GM19328 (cell line): ENCODE measurements around the gene FYB1.

Source experiments
- ATAC-seq: cut with Tn5 transposase; IDR thresholded peaks from one replicate; pipeline ENCODE4 v1.9.1; 2021; ENCODE audit warnings: mild to moderate bottlenecking, moderate library complexity; ENCODE audit not compliant: unreplicated experiment

FYB1 gene

DNA sequence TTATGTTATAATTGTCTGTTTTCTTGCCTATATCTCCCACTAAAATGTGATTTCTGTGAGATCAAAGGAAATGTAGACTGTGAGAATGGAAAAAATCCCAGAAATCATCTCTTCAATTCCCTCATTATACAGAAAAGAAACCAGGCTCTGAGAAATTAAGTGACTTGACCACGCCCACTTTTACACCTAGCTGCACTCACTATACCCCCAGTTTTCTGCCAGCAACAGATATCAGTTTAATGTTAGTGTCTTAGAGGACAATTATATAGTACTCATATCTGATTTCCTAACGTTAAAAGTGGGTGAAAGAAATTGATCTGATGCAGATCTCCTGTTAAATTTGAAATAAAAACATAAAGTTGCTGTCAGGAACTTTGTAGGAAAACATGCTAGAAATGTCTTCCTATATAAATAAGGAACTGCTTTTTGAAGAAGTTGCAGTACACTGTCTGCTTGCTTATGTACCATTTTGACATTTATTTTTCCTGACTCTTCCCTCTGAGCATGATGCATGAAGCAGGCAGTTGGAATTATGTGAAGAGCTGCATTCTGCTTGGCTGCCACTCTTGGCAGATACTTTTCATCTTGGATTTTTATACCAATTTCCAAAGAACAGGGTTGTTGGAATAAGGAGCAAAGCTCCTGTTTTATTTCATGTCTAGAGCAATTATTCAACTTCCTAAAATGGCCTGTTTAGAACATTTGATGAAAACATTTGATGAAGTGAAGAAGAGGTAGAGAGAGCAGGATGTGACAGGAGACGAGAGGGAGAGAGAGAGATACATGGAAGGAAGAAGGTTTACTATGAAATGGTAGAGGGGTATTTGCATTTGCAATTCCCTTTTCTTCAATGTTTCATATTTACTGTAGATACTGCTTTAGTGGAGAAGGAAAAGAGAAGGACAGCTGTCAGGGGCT is 87.9 kb downstream of the FYB1 start:
- ATAC-seq: no peak

DNA sequence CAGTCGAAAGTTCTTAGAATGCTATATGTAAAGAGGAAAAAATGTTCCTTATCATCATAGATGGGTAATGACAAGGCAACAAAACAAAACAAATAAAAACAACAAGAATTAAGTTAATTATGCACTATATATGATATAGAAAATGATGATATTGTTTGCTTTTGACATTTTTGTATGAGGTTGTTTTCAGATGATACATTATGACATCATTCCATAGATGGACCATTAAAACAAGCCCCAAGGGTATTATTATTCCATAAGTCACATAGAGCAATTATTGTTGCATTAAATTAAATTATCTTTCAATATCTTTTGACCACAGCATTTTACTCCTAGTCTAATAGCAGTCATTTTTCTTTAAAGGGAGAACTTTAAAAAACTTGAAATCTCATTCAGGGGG is 88.6 kb downstream of the FYB1 start:
- no peak for ATAC-seq

DNA sequence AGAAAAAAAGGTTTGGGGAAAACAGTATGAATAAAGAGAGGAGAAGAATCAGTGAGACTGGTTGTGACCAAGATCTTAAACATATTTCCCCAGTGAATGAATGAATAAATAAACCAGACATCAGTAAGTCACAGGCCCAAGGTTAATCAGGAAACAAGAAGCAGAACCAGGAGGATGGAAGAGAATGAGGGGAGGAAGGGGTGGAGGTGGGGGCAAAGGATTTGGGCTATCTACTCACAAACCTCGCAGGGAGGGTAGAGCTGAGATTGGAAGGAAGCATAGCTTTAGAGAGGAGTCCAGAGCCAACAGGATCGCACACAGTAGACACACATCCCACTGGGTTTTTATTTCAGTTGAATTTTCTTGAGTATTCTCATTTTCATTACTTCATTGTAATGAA is 97.4 kb downstream of the FYB1 start:
- no peak for ATAC-seq

DNA sequence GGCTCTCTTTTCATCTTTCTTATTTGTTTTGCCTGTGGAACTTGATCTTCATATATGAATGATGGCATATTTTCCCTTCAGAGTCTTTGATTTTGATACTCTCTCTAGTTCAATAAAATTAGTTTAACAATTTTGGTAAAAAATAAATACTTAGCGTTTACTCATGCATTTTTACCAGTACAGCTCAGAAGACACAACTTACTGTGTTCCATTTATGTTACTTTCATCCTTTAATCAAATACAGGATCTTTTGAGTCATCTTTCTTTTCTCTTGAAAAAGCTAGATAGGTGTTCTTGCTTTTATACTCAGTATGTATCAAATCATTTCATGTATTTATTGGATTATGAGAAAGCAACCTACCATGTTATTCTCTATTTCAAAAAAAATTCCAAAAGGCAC is 98.0 kb downstream of the FYB1 start:
- no peak for ATAC-seq

DNA sequence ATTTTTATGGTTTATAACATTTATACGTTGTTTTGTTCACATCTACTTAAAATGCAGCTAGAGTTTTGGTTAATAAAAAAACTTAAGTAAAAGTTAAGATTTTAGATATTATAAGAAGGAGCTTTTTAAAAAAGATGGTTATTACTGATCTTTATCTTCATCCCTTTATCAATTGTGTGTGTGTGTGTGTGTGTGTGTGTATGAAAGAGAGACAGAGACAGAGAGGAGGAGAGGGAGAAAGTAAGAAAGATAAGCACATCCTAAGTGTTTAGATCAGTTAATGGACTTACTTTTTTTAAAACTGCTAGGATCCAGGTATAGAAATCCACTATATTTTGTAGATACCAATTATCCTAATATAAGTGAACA is 99.3 kb downstream of the FYB1 start:
- ATAC-seq: no peak

DNA sequence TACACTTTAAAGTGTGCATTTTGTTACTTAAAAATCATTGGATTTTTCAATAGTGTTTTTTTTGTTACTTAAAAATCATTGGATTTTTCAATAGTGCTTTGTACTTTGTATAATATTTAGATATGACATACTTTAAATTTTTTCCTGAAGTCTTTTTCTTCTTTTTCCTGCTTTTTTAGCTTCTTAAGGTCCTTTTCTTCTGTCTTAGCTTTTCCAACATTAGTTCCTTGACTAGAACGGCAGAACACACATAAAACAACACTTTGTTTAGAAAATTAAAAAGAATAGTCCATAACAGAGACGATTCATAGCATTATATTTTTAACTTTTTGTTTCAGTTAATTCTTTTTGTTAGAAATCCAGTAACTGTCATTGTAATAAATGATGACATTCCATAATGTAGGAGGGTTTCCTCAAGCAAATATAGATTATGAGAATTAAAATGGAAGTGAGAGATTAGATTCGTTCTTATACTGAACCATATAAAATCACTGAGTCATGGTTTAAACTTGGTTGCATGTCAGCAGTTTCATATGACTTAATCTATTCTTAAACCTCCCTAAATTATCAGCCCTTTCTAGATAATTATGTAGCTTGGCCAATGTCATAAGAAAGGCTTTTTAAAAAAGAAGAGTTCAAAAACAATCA is 99.8 kb downstream of the FYB1 start:
- ATAC-seq: no peak

DNA sequence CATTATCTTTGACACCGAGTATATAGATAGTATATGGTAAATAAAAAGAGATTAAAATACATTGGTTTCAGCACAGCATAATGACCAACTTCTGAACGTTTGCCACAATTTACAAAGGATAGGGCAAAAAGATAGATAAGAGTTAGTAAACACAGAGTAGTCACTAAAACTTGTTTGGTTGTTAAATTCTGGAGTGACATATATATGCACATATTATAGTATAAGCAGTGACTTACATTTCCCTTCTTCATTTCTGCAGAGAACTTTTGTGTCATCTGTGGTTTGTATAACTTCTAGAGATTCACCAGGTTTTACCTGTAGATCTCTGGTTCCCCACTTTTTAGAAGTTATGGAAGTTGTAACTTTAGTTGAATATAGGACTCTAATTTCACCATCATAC is 100.7 kb downstream of the FYB1 start:
- ATAC-seq: no peak

DNA sequence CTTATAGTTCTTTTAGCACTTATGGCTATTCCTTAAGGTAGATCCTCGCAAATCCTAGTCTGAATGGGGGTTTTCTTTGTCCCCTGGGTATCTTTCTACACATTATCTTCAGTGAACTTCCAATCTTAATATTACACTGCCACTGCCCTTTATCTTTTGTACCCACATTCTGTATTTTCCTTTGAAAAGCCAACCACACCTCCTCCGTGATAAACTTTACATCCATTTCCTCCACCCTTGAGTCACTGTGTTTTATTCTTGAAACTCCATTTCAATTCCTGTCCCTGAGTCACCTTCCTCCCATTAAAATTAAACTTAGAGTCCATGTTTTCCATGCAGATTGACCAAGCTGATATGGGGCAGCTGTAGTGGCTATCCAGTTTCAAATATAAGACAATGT is 102.0 kb downstream of the FYB1 start:
- ATAC-seq: no peak

DNA sequence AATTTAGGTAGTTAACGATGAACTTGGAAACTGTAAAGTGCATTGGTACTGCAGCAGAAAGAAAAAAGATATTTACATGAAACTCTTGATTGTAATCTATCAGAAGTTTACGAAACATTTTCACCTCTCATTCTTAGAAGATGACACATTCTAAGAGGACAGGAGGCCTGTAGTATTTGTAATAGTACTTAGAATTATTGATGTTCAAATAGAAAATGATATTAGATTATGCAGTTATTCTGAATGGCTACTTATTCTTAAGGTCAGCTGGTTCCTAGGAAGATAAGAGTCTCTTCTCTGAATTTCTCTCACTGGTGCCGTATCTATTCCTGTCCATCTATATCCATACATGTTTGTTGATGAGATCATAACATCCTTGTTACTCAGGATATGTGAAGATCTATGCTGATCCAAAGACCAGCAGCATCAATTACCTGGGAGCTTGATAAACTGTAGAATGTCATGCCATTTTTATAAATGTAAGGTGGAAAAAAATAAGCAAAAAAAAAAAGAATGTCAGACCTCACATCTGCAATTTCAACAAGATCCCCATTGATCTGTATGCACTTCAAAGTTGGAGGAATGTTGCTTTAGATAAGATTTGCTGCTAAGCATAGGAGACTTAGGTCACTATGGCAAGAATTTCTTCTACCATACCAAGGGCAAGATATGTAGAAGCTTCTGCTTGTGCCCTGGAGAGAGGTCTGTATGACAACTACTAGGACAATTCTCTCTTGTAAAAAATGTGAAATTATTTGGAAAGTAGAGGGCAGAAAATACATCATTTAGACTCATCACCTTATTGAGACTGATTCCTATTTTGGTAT is 102.8 kb downstream of the FYB1 start:
- ATAC-seq: no peak

DNA sequence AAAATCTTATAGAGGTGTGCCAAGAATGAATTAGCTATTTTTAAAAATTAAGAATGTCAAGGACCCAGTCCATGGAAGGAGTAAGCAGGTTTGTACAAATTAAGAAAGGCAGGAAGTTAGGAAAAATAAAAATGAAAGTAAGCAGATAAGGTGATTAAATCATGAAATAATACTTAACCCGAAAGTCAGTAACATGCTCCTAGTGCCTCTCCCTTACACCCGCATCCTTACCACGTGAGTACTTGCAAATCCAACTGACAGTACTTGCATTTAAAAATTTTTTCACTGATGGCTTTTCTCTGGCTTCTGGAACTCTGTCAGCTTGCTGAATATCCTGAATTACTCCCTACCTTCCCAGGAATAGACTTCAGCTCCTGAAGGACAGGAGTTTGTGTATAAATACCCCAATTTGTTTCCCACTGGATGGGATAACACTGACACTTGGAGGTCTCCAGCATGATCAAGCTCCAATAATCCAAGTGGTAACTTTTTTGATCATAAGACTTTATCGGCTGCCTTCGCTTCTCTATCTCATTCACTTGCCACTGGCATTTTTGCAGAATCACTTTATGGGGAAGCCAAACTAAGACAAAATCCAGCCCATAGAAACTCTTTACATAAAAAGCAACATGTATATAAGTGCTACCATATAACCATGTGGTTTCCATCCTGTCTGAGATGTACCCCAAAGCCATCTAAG is 103.6 kb downstream of the FYB1 start:
- no peak for ATAC-seq

DNA sequence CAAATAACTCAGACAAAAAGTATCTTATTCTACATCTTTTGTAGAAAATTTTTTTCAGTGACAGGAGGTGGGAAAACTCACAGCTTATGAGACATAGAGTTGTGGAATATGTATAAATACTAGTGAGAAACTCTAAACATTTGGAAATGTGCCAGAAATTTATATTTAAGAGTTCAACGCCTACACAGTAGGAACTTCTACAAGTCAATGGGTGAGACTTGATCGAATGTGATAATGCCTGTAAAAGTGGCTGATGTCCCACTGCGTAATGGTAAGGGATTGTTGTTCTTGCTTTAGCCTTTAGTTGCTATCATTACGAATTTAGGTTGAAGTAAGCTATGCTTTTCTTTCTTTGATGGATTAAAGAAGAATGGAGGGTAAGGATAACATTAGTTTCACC is 105.2 kb downstream of the FYB1 start:
- no peak for ATAC-seq

DNA sequence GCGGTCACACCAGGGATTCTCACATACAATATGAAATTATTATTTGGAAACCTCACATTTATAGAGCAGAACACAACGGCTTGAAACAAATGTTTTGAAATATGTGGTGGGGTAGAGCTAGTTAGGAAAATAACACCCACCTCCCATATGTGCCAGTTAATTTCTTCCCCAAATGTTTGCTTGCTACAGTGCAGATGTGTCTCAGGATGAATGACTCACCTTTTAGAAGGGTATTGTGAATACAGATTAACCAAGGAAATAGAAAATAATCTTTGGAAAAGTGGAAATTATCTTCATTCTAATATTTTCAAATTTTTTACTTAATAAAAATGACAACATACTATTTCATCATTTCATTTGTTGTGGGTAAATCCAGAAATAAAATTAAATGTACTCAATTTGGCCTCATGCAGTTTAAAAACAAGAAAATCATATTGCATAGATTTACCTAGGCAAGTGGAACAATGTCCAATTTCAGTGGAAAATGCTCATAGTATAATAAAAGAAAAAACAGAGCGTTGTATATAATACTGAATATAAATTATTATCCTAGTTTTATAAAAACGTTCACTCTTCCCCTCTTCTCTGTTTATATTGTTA is 105.9 kb downstream of the FYB1 start:
- no peak for ATAC-seq

DNA sequence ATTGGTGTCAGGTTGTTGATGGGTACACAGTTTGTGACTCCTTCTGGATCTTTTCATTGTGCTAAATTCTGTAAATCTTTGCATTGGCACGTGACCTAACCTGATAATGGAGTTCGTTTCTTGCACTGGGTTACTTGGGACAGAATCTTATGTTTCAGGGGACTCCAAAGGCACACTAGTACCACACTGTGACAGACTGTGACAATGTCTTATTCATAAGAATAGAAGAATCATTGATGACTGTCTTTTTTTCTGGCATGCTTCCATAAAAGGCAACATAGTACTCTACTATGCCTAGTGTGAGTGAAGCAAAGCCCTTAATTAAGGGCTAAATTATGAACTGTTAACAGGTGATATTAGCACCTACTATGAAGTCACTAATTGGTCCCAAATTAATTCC is 109.8 kb downstream of the FYB1 start:
- no peak for ATAC-seq

DNA sequence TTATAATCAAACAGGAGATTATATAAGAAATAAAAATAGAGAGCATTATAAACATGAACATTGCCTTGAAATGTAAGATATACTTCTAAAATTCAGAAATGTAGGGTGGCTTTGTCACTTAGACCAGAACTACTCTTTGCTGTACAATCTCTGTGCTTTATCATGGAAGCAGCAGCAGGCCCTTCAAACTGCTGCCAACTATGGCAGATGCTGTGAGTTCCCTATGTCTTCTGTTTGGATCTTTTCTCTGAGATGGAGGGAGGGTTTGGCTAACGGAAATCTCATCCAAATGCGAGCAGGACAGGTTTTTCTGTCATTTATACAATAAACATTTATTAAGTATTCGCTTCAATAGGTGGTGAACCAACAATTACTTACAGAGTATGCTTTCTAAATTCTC is 110.4 kb downstream of the FYB1 start:
- no peak for ATAC-seq

DNA sequence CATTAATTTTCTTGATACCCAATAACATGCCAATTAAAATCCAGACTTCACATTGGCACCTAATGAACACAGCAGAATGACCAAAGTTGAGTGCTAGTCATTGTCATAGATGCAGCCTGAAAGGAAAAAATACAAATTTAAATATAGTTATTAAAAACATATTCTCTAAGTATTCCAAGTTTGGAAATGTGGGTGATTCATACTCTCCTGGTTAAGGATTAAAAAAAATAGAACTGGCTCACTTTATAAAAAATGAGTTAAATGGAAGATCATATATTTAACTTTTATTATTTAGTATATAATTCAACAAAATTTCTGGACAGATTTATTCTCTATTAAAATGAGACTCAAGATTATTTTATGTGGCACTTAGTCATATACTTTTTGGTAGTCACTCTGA is 112.0 kb downstream of the FYB1 start:
- ATAC-seq: no peak

DNA sequence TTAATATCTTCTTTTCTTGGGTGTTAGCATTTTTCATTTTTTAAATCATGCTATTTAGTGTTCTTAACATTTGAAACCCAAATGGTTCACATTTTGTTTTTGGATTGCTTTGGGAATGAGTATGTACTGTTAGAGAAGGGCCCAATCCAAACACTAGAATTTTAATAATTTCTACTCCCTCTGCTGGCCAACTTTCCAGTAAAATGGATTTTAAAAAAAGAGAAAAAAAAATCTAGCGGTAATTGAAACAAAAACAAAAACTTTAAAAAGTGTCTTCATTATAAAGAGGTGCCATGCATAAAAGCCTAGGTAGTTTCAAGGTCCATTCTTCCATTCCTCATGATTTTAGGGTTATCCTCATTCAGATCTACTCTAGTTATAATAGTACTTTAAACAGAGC is 113.0 kb downstream of the FYB1 start:
- no peak for ATAC-seq

DNA sequence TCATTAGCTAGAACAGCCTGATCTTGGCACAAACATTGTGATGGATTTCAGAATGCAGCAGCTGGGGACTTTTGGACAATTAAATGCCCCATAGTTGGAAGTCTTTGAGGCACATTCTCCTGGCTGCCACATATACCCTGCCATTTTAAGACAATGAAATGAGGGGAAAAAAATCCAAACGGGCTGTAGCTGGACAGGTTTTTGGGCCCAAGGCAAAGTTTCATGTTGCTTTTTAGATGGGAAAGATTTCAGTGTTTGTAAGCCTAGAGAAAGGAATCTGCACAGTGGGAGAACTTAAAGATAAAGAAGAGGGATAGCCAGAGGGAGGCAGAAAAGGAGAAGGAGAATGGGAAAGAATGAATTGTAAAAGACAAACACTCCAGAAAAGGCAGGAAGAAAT is 115.1 kb downstream of the FYB1 start:
- ATAC-seq: no peak

DNA sequence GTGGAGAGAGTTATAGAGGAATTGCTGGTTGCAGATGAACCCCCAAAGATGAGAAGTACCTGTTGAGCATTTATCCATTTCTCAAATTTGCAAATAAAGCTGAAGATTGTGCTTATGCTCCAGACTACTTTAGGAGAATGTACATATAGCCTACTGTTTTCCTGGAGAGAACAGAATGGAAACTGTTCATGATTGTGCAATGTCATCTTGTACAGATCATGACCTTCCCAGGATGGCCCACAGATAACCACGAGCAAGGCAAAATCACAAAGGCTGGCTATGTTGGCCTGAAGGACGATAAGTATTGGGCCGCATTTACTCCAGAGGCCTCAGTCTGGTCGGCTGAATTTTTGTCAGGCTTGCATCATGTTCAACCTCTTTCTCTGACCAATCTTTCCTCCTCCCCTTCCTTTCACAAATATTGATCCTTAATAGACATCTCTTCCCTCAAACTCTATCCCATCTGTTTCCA is 116.6 kb downstream of the FYB1 start:
- no peak for ATAC-seq

DNA sequence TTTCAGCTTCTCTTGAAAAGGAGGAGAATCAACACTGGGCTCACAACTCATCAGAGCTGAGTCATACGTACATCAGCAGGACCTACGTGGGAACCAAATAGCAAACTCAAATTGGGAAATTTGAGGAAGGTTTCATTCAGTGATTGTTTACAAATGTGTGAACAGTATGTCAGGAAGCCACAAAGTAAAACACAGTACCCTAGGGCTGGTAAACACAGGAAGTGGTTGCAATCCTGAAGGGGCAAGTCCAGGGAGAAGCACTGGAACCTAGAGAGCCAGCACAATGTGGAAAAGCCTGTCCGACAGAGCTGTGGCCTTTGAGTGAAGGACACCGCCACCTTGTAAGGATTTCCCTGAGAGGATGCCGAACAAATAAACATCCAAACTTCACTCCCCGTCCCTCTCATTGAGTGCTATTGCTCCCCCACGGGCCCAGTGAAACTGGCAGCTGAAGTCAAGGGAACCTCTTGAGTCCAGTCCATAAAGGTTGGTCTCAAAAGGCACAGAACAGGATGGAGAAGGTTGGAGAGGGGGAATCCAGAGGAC is 118.4 kb downstream of the FYB1 start:
- ATAC-seq: no peak

DNA sequence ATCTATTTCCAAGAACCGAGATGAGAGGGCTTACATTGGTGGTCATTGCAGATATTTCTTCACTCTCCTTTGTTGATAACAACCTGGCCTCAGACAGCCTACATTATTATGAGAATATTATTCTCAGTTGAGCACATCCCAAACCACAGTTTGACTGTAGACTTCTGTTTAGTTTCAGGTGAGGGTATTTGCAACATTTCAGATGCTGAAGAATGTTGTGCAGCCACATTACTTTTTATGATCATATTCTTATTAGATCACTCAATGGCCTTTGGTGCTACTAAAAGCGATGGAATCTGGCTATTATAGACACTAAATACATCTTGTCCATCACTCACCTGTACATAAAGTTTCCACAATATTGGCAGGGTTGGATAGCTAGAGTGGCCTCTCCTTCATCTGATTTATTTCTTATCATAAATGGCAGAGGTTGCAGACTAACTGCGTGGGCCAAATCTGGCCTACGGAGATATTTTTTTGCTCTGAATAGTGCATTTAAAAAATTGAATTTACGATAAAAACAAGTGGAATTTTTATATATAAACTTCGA is 119.0 kb downstream of the FYB1 start:
- ATAC-seq: no peak
